ENCODE results near the gene ARHGAP9.
A peak's percentile ranks its signal among the peaks of the same experiment; 100 is the strongest.
"Not testable (repeated sequence)": the region's sequence is repeated elsewhere in the genome, so short reads cannot be mapped to it uniquely, and the experiment has no call there.

ARHGAP9 gene

DNA sequence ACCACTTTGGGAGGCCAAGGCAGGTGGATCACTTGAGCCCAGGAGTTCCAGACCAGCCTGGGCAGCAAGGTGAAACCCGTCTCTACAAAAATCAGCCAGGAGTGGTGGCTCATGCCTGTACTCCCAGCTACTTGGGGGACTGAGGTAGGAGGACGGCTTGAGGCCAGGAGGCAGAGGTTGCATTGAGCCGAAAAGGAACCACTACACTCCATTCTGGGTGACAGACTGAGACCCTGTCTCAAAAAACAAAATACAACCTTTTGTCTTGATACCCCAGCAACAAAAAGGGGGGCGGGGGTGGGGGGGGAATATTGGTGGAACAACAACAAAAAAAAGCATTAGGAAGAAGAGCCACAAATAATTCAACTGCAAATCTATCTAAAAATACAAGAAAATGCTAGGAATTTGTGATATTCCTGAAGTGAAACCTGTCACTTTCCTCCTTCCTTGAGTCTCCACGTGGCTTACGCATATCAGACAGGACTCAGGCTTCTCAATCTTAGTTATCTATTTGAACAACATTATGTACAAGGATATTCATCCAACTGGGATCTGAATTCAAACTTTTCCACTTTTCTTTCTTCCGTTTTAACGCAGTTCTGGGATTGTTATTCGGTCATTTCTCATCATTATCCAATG is 50.1 kb downstream of the ARHGAP9 start:
- Histone ChIP-seq H3K9ac (ENCODE audit: low read length) (peak overlapping the region; percentile 72), H3K27me3 (ENCODE audit: low read length) (no peaks in the 10 kb centered on the region), H3K9me3 (ENCODE audit: insufficient read depth, low read length) (no peaks in the 10 kb centered on the region), H3F3A (ENCODE audit: insufficient read depth) (peaks cover 13% of the 10 kb centered on the region), H3K9me2 (replicated peaks; ENCODE audit: insufficient read depth, low read length) (no peaks in the 10 kb centered on the region), H2AFZ (ENCODE audit: low read depth, low read length, severe bottlenecking) (no peak overlapping the region), H3K27ac (ENCODE audit: low read depth, low read length) (peak overlapping the region; percentile 64), H3K4me2 (ENCODE audit: low read depth, low read length, poor library complexity, severe bottlenecking) (peak overlapping the region; percentile 98), H3K4me3 (ENCODE audit: insufficient read depth, low read length, poor library complexity, severe bottlenecking) (peak overlapping the region; percentile 65), H3K79me2 (ENCODE audit: insufficient read depth, low read length) (peaks cover 37% of the 10 kb centered on the region), H4K20me1 (ENCODE audit: low read depth, low read length) (no peaks in the 10 kb centered on the region), H3K36me3 (ENCODE audit: low read length) (no peaks in the 10 kb centered on the region)
- TF ChIP-seq, protein P1, sequence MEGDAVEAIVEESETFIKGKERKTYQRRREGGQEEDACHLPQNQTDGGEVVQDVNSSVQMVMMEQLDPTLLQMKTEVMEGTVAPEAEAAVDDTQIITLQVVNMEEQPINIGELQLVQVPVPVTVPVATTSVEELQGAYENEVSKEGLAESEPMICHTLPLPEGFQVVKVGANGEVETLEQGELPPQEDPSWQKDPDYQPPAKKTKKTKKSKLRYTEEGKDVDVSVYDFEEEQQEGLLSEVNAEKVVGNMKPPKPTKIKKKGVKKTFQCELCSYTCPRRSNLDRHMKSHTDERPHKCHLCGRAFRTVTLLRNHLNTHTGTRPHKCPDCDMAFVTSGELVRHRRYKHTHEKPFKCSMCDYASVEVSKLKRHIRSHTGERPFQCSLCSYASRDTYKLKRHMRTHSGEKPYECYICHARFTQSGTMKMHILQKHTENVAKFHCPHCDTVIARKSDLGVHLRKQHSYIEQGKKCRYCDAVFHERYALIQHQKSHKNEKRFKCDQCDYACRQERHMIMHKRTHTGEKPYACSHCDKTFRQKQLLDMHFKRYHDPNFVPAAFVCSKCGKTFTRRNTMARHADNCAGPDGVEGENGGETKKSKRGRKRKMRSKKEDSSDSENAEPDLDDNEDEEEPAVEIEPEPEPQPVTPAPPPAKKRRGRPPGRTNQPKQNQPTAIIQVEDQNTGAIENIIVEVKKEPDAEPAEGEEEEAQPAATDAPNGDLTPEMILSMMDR (IDR thresholded peaks at IDR 0.05; ENCODE audit: insufficient read depth, low read length, poor library complexity, severe bottlenecking) = no peak
- TF ChIP-seq EZH2phosphoT487 (conservative IDR thresholded peaks at IDR 0.05; ENCODE audit: low read length) = no peak

DNA sequence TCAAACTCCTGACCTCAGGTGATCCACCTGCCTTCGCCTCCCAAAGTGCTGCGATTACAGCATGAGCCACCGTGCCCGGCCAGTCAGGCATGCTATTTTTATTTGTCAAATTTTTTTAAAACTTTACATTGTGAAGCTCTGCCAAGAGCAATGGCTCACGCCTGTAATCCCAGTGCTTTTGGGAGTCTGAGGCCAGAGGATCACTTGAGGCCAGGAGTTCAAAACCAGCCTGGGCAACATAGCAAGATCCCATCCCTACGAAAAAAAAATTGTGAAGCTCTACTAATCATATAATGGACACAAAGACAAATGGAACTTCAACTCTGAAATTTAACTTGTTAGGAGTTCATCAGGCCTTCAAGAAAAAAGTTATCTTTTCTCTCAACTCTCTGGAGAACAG is 50.7 kb downstream of the ARHGAP9 start:
- Histone ChIP-seq H2AFZ (ENCODE audit: low read depth, low read length, severe bottlenecking) (no peak overlapping the region), H3F3A (ENCODE audit: insufficient read depth) (peaks cover 13% of the 10 kb centered on the region), H3K27ac (ENCODE audit: low read depth, low read length) (peak overlapping the region; percentile 64; the same call in 1 of the 2 replicates), H3K79me2 (ENCODE audit: insufficient read depth, low read length) (peaks cover 43% of the 10 kb centered on the region), H4K20me1 (ENCODE audit: low read depth, low read length) (no peaks in the 10 kb centered on the region), H3K9ac (ENCODE audit: low read length) (peak overlapping the region; percentile 72), H3K36me3 (ENCODE audit: low read length) (no peaks in the 10 kb centered on the region), H3K4me2 (ENCODE audit: low read depth, low read length, poor library complexity, severe bottlenecking) (peak overlapping the region; percentile 98), H3K4me3 (ENCODE audit: insufficient read depth, low read length, poor library complexity, severe bottlenecking) (no peak overlapping the region), H3K9me3 (ENCODE audit: insufficient read depth, low read length) (no peaks in the 10 kb centered on the region), H3K9me2 (replicated peaks; ENCODE audit: insufficient read depth, low read length) (no peaks in the 10 kb centered on the region), H3K27me3 (ENCODE audit: low read length) (no peaks in the 10 kb centered on the region)
- TF ChIP-seq EZH2phosphoT487 (conservative IDR thresholded peaks at IDR 0.05; ENCODE audit: low read length) = no peak
- TF ChIP-seq, protein P1 (IDR thresholded peaks at IDR 0.05; ENCODE audit: insufficient read depth, low read length, poor library complexity, severe bottlenecking) = no peak

DNA sequence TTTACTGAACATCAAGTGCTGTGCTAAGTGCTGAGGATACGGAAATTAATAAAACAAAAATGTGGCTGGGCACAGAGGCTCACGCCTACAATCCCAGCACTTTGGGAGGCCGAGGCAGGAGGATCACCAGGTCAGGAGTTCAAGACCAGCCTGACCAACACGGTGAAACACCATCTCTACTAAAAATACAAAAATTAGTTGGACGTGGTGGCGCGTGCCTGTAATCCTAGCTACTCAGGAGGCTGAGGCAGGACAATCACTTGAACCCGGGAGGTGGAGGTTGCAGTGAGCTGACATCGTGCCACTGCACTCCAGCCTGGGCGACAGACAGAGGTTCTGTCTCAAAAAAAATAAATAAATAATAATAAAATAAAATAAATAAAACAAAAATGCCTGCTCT is 52.7 kb downstream of the ARHGAP9 start:
- H3K36me3 ChIP-seq (ENCODE audit: low read length); H3K4me2 ChIP-seq (ENCODE audit: low read depth, low read length, poor library complexity, severe bottlenecking); H3K27ac ChIP-seq (ENCODE audit: low read depth, low read length); H3K9me3 ChIP-seq (ENCODE audit: insufficient read depth, low read length); H3K9ac ChIP-seq (ENCODE audit: low read length); H3K4me3 ChIP-seq (ENCODE audit: insufficient read depth, low read length, poor library complexity, severe bottlenecking); H3K9me2 ChIP-seq (replicated peaks; ENCODE audit: insufficient read depth, low read length); H3K27me3 ChIP-seq (ENCODE audit: low read length); H2AFZ ChIP-seq (ENCODE audit: low read depth, low read length, severe bottlenecking); H4K20me1 ChIP-seq (ENCODE audit: low read depth, low read length): not testable (repeated sequence)
- Histone ChIP-seq H3F3A (ENCODE audit: insufficient read depth) (peaks cover 13% of the 10 kb centered on the region), H3K79me2 (ENCODE audit: insufficient read depth, low read length) (peaks cover 48% of the 10 kb centered on the region)

Measured in SU-DHL-6 (cell line).